ENCODE measurements around the gene PDSS2. TPM values are rescaled to one million over a fixed set of nuclear protein-coding genes. Genes with fewer than 3 reads are reported as not detected.
"Not testable (repeated sequence)": the region's sequence is repeated elsewhere in the genome, so short reads cannot be mapped to it uniquely, and the experiment has no call there.

PDSS2 gene
- polyA plus RNA-seq, 3 donors = 10.1 to 13.9 (median 13.3) TPM

DNA sequence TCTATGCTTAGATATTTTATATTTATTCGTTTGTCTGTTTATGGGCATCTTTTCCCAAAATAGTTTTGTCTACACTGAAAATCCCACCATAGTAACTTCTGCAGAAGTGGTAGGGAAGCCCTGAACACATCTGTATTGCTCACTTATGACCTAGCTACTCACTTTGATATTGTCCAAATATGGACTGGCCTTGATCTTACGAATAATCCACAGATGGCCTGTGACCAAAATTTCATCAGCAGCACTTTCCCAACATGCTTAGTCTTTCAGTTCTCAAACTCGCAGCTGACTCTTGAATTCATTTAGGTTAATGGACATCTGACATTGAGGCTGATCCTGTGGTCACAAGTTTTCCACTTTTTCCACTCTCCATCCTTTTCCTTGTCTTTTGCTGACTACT is 263.2 kb downstream of the PDSS2 start:
- H3K9me3 ChIP-seq (replicated peaks in 1 of 2; ENCODE audit: control insufficient read depth in 1 of 2, insufficient read depth in 1 of 2, low read length in 2 of 2) = no peaks in the 10 kb centered on the region
- WGBS (ENCODE audit: insufficient coverage) = 90% methylated on average over 2 of the region's 3 CpGs
- Mint-ChIP-seq H3K27me3 (ENCODE audit: low read depth in 3 of 3) (no peaks in the 10 kb centered on the region), H3K9me3 (no peaks in the 10 kb centered on the region), H3K36me3 (peaks cover 32 to 38% of the 10 kb centered on the region in 2 donors), H3K4me1 (no peaks in the 10 kb centered on the region), H3K4me3 (no peak overlapping the region), H3K27ac (no peak overlapping the region)
- H3K27me3 ChIP-seq (ENCODE audit: control insufficient read depth in 2 of 2, insufficient read depth in 2 of 2, low read length in 2 of 2) = no peaks in the 10 kb centered on the region
- peaks cover 0 to 29% of the 10 kb centered on the region in 2 donors for H3K36me3 ChIP-seq (replicated peaks in 1 of 2; ENCODE audit: control insufficient read depth in 1 of 2, insufficient read depth in 2 of 2, low read length in 2 of 2)
- DNase-seq = no peak
- intact Hi-C loops (cut with micrococcal nuclease) = no loop called here
- H4K20me1 ChIP-seq (ENCODE audit: insufficient read depth, low read length) = no peaks in the 10 kb centered on the region
- H3K4me3 ChIP-seq (replicated peaks in 1 of 3; ENCODE audit: low read depth in 2 of 3, low read length in 3 of 3) = no peak overlapping the region
- no peaks in the 10 kb centered on the region for H3K4me1 ChIP-seq (ENCODE audit: control insufficient read depth in 1 of 2, insufficient read depth in 2 of 2, low read length in 2 of 2)
- TF ChIP-seq, protein P1, sequence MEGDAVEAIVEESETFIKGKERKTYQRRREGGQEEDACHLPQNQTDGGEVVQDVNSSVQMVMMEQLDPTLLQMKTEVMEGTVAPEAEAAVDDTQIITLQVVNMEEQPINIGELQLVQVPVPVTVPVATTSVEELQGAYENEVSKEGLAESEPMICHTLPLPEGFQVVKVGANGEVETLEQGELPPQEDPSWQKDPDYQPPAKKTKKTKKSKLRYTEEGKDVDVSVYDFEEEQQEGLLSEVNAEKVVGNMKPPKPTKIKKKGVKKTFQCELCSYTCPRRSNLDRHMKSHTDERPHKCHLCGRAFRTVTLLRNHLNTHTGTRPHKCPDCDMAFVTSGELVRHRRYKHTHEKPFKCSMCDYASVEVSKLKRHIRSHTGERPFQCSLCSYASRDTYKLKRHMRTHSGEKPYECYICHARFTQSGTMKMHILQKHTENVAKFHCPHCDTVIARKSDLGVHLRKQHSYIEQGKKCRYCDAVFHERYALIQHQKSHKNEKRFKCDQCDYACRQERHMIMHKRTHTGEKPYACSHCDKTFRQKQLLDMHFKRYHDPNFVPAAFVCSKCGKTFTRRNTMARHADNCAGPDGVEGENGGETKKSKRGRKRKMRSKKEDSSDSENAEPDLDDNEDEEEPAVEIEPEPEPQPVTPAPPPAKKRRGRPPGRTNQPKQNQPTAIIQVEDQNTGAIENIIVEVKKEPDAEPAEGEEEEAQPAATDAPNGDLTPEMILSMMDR (IDR thresholded peaks at IDR 0.05) = no peak
- H2AFZ ChIP-seq (ENCODE audit: insufficient read depth, low read depth, low read length, poor library complexity, severe bottlenecking) = no peak overlapping the region
- H3K27ac ChIP-seq (ENCODE audit: low read depth in 1 of 2, low read length in 2 of 2) = no peak overlapping the region
- H3K4me2 ChIP-seq (replicated peaks; ENCODE audit: extremely low read depth, low read length, poor library complexity, severe bottlenecking) = no peak overlapping the region
- no peaks in the 10 kb centered on the region for H3K79me2 ChIP-seq (ENCODE audit: insufficient read depth, low read length)
- H3K9ac ChIP-seq (ENCODE audit: insufficient read depth, low read length, poor library complexity, severe bottlenecking) = no peak overlapping the region

DNA sequence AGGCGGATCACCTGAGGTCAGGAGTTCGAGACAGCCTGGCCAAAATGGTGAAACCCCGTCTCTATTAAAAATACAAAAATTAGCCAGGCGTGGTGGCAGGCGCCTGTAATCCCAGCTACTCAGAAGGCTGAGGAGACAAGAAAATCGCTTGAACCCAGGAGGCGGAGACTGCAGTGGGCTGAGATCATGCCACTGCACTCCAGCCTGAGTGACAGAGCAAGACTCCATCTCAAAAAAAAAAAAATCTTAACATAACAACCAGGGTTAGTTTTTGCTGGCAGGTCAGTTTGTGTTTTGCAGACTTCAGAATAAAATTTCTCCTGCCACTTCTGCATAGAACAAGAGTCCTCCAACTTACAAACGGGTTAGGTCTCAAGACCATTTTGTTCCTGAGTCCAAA is 264.6 kb downstream of the PDSS2 start:
- H3K79me2 ChIP-seq (ENCODE audit: insufficient read depth, low read length); H3K4me1 ChIP-seq (ENCODE audit: control insufficient read depth in 1 of 2, insufficient read depth in 2 of 2, low read length in 2 of 2); H3K4me1 Mint-ChIP-seq; H3K9me3 ChIP-seq (replicated peaks in 1 of 2; ENCODE audit: control insufficient read depth in 1 of 2, insufficient read depth in 1 of 2, low read length in 2 of 2); H3K4me2 ChIP-seq (replicated peaks; ENCODE audit: extremely low read depth, low read length, poor library complexity, severe bottlenecking); intact Hi-C loops (cut with micrococcal nuclease); H3K27me3 Mint-ChIP-seq (ENCODE audit: low read depth in 3 of 3); H4K20me1 ChIP-seq (ENCODE audit: insufficient read depth, low read length); H3K4me3 Mint-ChIP-seq; H3K27me3 ChIP-seq (ENCODE audit: control insufficient read depth in 2 of 2, insufficient read depth in 2 of 2, low read length in 2 of 2); H3K4me3 ChIP-seq (replicated peaks in 1 of 3; ENCODE audit: low read depth in 2 of 3, low read length in 3 of 3); DNase-seq; H3K27ac ChIP-seq (ENCODE audit: low read depth in 1 of 2, low read length in 2 of 2); H2AFZ ChIP-seq (ENCODE audit: insufficient read depth, low read depth, low read length, poor library complexity, severe bottlenecking); H3K9ac ChIP-seq (ENCODE audit: insufficient read depth, low read length, poor library complexity, severe bottlenecking); H3K9me3 Mint-ChIP-seq; H3K27ac Mint-ChIP-seq: not testable (repeated sequence)
- 100% methylated on average over 4 of the region's 8 CpGs for WGBS (ENCODE audit: insufficient coverage)
- H3K36me3 ChIP-seq (replicated peaks in 1 of 2; ENCODE audit: control insufficient read depth in 1 of 2, insufficient read depth in 2 of 2, low read length in 2 of 2) = peaks cover 0 to 29% of the 10 kb centered on the region in 2 donors
- peaks cover 34 to 43% of the 10 kb centered on the region in 2 donors for H3K36me3 Mint-ChIP-seq
